NCI-H345 (cell line): ENCODE data around the gene GAB1.
A peak's percentile ranks its signal among the peaks of the same experiment; 100 is the strongest.

Experiments
- DNase-seq: peaks from one replicate; lab custom pipeline; 2025; lab: John Stamatoyannopoulos, UW

GAB1 gene

DNA sequence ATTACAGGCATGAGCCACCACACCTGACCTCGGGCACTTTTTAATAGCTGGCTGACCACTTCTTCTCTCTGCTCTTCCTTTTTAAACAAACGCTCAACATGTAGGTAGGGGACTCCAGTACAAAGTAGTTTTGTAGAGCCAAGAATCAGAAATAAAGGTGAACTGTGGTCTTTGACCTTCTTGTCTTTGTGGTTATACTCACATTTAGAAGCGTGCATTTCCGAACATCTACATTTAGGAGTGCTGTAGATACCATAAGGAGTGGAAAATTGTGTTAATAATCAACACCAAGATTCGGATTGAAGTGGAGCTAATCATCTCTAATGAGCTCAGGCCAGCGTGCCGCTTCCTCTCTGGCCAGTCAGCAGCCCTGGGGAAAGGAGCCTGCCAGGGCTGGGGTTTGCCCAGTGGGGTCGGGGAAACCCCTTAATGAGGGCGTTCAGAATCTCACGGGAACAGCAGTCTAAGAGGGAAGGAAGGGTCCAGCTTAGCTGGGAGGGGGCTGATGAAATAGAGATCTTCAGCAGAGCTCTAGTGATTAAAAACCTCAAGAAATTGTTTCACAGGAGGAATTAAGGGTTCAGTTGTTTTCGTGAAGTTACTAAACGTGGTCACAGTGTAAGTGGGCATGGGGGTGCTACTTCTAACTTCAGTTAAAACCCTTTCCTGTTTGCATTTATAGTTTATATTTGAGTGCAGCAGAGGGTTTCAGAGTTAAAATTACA, 81.2 kb downstream of the GAB1 start:
- no peak for DNase-seq

DNA sequence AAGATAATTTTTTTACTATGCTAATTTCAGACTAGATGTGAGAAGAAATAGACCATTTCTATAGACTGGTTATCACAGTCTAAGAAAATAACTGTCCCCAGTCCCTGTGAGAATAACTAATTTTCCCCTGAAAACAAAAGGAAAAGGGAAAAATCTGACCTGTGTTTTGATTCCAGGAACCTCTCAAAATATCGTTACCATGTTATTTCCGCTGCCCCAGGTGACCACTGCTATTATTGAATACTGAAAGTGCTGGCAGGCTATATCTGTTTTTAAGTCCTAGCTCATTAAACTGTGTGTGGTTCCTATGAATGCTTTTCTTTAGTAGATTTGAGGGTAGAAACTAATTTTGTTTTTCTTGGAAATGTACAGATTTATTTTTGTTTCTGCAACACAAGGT, 83.6 kb downstream of the GAB1 start:
- DNase-seq, result no peak

DNA sequence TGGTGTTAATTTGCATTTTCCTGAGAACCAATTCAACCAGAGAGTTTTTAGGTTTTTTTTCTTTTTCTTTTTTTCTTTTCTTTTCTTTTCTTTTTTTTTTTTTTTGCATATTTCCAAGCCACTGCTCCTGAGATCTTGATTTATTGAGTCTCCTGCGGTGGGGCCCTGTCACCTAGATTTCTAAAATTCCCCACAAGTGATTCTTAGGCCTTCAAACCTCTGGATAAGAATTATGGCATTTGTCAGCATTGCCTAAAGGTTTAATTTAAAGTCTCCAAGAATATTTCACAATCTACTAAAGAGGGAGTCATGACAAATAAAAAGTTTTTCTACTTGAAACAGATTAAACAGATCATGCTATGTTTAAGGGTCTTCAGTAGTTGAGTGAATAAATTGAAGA, 84.9 kb downstream of the GAB1 start:
- DNase-seq, result no peak

DNA sequence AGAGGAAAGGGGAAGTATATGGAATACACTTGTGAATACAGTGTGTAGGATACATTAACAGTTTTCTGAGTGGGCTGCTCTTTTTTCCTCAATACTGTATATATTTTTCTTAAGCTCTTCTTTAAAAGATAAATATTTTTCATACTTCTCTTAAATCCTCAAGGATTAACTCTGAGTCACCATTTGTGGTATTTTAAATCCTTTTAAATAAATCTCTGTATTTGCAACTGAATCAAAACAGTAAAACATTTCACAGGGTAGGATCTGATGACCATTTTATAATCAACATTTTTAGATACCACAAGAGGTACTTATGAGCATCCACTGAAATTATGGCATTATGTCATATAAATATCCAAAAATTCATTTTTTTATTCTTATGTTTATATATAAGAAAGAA, 87.6 kb downstream of the GAB1 start:
- DNase-seq, result no peak

DNA sequence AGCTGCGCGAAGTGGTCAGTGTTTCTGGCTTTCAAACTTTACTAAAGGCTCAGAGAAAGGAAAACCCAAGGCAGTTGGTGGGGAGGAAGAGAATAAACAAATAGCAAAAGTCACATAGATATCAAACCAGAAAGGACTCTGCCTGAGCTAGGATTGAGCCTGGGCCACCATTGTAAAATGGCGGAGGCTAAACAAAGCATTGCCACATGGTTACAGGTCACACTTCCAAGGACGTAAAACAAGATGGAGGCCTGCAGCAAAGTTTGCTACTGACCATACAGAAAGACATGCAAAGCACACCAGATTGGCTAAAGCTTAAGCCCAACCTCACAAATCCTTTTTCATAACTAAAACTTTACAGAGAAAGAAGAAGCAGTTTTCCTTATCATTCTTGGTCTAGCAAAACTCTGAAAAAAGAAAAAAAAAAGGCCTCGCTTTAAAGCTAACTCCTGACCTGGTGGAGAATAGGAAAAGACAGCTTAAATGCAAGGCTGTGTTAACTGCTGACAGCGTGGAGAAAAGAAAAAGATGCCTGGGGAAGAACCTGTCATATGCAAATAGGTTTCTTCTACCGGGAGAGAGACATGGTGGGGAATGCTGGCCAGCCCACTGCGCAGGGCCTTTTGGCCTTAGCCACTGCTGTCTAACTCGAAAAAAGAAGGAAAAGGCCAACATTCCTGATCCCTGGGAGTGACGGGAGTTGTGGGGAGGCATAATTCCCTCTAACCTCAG, 95.0 kb downstream of the GAB1 start:
- DNase-seq, result no peak

DNA sequence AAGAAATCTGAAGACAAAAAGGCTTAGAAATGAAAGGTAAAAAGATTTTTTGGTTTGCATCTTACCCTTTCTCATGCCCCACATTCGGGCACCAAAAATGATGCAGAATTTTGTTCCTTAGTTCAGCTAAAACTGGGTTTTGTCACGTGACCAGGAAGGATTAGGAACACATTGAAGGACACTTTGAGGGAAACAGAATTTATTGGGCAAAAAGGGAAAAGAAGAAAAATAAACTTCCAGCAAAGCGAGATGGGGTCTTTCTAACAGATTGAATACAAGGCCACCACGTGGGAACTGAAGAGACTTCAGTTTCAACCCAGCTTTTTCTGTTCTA, 95.5 kb downstream of the GAB1 start:
- no peak for DNase-seq

DNA sequence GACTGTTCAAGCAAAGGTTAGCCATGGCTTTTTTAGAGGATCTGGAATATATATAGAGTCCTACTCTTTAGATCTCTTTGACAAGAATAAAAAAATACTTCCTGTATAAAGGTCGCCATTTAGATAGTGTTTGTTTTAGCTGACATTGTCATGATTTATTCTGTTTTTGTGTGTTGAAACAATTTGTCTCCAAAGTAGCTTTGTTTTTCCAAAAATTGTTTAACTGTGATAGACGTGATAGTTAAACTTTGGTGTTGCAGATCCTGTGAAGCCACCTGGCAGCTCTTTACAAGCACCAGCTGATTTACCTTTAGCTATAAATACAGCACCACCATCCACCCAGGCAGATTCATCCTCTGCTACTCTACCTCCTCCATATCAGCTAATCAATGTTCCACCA, 96.6 kb downstream of the GAB1 start:
- DNase-seq, result no peak

DNA sequence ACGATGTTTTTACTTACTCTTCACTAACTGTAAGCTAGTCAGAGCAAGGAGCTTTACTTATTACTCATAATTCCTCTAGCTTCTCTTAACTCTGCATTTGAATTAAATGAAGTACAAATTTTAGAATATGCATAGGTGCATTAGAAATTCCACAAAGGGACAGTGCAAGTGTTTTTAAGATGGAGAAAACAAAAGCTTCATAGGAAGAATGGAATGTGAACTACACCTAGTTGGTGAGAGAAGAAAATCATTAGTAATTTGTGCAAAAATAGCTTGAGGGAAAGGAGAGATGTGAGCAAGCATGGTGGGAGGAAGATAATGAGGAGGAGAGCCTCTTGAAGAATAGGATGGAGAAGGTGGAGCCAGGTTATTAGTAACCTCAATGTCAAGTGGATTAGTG, 99.3 kb downstream of the GAB1 start:
- DNase-seq, result no peak

DNA sequence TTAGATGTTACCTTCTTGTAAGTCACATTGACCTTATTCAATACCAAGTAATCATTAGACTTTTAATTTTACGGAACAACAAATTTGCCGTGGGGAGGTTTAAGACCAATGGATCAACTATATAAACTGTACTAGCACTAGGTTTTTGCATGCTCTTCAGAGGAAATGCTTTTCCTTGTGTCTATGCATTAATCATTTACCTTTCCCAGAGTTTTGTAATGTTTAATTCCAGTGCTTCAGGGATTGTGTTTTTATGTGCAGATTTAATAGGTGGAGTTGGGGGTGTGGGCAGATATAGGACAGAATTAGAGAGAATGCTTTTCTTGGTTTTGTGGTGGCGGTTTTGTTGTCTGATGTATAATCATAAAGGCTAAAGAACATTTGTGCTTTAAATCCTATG, 100.8 kb downstream of the GAB1 start:
- no peak for DNase-seq

DNA sequence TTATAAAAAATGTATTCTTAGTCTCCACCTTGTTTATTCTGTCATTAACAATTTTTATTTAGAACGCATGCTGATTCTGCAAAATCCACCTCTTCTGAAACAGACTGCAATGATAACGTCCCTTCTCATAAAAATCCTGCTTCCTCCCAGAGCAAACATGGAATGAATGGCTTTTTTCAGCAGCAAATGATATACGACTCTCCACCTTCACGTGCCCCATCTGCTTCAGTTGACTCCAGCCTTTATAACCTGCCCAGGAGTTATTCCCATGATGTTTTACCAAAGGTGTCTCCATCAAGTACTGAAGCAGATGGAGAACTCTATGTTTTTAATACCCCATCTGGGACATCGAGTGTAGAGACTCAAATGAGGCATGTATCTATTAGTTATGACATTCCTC, 101.3 kb downstream of the GAB1 start:
- DNase-seq, result no peak

DNA sequence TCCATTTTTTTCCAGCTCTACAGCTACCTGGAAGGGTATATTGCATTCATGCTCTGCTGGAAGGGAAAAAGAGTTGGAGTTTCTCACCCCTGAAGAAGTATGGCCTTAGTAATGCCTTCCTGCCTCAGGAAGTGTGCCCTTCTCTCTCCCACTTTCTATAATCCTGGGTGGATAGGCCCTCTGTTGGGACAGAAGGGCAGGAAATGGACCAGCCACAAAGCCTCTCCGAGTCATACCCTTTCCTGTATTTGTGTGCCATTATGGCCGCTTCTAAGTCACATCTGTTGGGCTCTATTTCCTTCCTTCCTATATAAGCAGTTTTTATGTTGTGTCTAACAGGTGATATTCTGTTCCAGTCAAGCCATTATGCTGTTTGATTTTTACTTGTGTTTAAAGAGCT, 102.0 kb downstream of the GAB1 start:
- no peak for DNase-seq

DNA sequence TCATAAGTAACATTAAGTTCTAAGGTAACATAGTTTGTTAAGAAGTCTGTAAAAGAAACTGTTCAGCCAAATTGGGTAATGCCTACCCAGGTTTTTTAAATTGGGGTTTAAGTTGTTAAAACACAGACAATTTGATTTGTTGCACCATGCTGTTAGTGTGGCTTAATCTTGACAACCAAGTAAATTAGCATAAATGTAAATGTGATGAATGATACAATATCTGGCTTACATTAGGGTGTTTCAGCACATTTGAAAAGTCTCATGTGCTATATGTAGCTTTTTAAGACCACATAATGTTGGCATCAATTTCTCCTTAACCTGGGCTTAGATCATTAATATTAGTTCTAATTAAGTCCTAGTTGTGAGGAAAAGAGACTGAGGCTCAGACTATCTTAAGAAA, 104.4 kb downstream of the GAB1 start:
- DNase-seq, result no peak

DNA sequence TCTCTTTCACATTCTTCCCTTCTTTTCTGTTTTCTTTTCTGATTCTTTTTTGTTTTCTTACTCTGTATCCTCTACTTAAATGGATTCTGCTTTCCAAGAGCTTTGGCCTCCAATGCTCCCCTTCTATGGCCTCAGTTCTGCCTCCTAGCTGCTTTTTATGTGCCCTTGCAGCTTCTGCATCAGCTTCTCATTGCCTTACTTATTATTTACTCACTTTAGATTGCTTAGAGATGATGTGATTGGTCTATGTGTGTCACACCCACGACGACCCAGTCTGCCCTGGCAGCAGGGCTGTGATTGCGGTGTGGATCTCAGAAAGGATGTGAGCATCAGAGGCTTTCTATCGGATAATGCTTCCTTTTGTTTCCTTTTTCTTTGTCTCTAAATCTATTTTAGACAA, 105.0 kb downstream of the GAB1 start:
- DNase-seq, result no peak

DNA sequence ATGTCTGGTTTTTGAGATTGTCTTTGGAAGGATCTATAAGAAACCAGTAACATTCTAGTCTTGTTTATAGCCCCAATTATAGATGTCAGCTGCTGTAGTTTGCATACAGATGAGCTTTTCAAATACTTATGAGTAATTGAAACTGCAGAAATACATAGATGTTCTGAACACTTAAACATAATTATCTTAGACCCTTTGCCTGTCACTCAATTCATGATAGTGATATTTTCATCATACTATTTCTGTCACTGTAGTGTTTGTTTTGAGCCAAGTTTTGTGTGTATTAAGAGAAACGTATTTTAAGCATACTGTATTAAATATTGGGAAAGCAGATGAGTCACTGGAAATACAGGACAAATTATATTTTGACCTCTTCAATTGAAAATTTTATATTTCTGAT, 107.1 kb downstream of the GAB1 start:
- DNase-seq, result no peak

DNA sequence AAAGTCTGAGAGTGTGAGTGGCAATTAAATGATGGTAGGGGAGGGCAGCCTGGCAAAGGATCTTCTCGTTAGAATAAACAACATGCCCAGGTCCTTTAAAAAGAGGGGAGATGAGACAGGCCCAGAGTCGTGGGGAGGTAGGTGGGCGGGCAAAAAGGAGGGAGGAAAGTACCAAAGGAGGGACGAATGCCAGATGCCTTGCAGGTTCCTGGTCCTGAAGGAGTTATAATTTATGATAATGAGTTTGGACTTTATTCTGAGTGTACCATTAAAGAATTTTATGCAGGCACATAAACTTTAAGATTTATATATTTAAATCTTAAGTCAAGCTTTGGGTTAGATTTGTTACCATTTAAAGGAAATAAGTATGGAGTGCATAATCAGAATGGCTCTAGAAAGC, 114.5 kb downstream of the GAB1 start:
- DNase-seq, result no peak

DNA sequence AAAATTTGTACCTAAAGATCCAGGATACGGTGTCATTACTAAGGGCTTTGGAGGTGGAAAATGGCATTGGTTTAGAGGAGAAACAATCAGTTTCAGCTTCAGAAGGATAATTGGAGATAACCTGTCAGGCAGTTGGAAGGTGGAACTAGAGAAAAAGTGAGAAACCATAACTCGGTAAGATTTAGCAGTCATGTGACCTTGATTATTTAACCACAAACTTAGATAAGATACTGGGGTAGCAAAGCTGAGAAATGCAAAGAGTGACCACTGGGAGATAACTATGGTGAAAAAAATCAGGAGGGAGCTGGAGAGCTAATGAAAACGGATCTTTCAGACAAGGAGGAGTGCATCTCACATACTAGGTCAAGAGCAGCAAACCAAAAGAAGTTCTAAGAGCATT, 118.5 kb downstream of the GAB1 start:
- DNase-seq, result no peak

DNA sequence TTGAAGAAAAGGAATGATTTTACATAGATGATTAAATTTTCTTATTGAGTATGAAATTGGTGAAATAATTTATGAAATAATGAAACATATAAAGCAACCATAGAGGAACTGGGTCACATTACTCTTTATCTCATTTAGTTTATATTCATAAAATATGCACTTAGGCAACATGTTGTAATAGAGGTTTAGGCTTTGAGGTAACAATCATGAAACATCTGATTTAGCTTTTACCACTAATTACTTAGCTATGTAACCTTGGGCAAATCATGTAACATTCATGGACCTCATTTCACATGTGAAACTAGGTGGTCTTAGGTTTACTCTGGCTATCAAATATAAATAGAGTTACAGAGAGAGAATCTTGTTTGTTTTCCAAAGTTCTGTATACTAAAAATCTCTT, 122.3 kb downstream of the GAB1 start:
- DNase-seq, result no peak

DNA sequence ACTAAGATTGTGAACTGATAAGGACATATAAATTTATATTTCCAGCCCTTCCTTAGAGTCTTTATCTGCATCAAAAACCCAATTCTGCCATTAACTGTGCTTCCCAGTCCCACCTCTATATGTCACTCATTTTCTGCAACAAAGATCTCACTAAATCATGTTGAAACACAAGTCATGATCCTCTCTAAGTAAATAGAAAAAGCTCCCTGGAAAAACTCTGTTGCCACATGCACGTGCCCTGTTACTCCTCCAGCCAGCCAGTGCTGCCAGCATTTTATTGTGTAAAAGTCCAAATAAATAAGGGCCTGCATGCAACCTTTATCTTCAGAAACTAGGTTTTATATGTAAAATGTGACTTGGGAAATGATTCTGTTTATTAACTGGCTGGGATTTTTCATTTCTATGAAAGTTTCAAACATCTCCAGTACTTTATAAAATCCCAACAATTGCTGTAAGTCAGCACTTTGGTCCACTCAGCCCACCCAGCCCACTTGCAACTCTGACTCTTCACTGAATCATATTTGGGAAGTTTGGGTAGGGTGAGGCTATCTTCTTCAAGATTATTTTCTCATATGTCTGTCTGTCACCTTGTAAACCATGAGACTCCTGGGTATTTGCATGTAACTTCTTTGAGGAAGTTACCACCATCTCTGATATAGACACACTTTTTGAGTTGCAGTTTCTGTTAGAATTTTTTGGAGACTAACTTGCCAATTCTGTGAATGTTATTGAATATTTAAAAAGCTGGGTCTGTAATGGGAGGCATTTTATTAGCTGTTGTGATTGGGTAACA, 136.9 kb downstream of the GAB1 start:
- no peak for DNase-seq

DNA sequence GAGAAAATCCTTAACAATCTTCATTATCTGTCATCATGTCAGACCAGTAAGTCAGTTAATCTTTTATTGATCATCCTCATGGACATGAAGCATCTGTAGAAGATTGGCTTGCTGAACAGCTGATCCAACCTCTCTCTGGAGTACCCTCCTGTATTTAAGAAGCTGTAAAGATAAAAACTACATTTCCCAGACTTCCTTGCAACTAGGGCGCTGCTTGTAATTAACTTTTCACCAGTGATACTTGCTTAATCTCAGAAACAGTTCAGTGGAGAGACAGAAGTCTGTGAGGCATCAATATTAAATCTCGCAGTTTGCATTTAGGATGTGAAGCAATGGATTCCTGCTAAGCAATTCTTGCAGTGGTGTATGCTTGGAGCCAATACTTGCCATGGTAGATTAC, 140.8 kb downstream of the GAB1 start:
- no peak for DNase-seq

DNA sequence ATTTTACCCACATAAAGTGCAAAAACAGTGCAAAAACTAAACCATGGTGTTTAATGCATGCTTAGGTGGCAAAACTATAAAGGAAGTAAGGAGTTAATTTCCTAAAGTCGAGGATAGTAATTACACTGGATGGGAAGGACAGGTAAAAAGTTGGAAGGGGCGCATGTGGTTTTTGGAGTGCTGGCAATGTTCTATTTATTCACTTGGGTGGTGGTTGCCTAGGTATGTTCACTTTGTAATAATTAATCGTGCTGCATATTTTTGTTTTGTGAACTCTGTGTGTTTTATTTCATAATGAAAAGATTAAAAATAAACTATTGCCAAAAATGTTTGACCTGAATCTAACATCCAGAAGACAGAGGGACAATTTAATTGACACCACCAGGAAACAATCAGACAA, 144.7 kb downstream of the GAB1 start:
- no peak for DNase-seq

DNA sequence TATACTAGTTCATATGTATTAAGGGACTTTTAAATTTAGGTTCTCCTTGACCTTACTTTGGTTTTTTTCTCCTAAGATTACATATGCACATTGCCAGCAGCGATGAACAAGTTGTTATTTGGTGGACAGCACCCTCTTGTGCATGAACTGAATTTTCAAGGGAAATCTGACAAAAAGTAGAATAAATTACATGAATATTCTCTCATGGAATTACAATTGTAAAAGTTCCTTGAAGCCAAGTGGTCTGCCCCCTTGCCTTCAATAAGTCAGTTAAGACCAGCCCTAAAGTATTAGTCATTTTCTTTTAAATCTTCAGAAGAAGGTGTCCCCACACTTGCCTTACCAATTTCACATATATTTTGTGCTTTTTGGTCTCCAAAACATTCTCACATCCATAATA, 146.2 kb downstream of the GAB1 start:
- DNase-seq, result peak; percentile 21

DNA sequence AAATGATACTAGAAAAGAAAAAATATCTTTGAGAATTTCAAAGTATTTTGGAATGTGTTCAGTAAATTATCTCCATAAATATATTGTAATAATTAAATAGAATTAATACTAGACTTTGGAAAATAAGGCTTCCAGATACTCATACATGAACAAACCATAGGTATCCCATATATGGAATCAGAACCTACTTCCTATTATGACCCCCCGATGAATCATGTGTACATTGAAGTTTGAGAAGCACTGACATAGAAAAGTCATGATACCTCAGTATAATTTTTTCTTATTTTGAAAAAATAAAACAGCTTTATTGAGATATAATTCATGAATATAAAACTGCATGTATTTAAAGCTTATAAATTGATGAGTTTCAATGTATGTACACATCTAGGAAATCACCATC, 149.6 kb downstream of the GAB1 start:
- no peak for DNase-seq

DNA sequence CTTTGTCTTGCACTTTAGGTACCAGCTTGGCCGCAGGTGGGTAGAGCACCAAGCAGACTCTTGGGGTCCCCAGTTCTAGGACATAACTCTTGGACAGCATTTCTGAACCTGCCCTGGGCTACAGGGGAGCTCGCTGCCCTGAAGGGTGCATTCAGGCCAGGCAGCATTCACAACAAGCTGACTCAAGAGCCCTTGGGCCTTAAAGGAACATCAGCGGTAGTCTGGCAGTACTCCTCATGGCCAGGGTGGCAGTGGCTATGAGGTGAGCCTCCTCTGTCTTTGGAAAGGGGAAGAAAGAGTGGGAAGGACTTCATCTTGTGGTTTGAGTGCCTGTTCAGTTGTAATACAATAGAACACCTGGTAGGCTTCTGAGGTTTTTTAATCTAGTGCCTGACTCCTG, 152.0 kb downstream of the GAB1 start:
- DNase-seq, result no peak
